ENCODE measurements around the gene CAMK4.
"Not testable (repeated sequence)": the region's sequence is repeated elsewhere in the genome, so short reads cannot be mapped to it uniquely, and the experiment has no call there.

The CAMK4 gene

GRCh38 chr5:111313017-111313724, 89.0 kb downstream of the CAMK4 start:
- no peak for DNase-seq

GRCh38 chr5:111320953-111321352, 96.8 kb downstream of the CAMK4 start:
- no peak for DNase-seq

DNA sequence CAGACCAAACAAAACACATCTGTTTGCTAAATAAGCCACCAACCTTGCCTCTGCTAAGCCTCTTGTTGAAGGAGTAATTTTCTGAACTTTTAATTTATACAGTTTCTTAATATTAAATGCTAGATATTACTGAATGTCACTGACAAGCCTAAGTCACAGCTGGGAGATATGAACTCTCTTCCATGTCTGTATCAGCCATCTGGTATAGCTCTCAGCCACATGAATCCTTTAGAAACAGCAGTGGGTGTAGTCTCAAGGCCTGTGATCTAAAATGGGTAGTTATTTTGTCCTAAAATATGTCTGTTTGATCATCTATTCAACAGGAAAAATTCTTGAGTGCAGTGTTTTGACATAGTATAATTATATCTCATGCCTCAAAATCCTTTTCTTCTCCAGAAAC, 97.2 kb downstream of the CAMK4 start:
- no peak for DNase-seq

DNA sequence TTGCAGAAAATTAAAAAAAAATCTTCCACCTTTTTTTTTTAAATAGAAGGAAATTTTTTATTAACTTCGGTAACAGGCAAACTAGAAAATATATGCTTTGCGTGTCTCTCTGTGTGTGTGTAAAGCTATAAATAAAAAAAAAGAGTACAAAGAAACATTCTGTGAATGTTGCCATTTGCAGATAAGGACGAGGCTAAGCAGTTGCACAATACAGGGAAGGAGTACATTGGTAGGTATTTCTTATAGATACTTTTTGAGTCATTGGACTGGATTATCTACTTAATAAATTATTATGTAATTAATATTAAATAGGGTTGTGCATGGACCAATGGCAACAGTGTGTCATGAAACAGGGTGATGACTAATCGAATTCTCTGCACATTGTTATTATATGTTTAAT, 102.4 kb downstream of the CAMK4 start:
- DNase-seq: no peak

DNA sequence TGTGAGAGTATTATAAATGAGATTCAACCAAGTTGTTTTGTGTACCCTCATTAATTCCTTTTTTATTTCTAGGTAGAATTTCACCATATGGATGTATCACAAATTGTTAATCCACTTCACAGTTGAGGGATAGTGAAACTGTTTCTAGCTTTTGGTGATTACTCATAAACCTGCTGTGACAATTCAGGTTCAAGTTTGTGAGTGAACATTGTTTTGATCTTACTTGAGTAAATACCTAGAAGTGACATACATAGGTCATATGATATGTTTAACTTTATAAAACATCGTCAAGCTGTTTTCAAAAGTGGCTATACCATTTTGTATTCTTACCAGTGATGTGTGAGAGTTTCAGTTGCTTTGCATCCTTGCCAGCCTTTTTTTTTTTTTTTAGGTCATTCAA, 112.9 kb downstream of the CAMK4 start:
- no peak for DNase-seq

- DNase-seq: no peak
Observed at GRCh38 chr5:111337688-111338087, 113.5 kb downstream of the CAMK4 start.

DNA sequence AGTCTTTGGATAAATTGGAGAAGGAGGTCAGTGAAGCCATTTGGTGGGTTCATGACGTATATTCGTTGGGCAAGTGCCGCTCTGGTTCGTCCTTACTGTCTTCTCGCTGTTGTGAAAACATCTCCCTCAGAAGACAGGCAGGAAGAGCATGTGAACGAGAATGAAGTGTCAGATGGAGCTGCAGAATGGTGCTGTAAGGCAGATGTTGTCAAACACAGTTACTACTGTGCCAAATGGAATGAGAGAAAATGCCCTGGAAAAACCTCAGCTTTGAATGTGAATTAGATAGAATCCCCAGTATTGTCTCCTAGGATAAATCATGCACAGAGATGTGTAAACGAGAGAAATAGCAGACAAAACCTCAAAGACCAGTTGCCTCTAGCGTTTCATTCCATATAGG, 121.5 kb downstream of the CAMK4 start:
- DNase-seq: no peak

DNA sequence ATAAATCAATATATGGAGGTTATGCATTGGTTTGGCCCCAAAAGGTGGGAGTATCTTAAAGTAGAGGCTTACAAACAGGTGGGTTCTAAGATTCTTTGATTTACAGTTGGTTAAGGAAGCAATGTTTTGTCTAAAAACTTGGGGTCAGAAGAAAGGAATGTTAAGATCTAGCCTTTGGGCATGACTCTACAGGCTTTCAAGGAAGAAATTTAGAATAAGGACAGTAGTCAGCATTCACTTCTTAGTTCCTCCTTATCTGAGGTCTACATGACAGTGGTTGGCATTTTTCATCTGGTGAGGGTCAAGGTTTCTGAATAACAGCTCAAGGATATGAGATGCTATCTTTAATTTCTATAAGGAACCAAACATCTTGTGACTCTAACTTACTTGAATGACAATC, 122.8 kb downstream of the CAMK4 start:
- no peak for DNase-seq

DNA sequence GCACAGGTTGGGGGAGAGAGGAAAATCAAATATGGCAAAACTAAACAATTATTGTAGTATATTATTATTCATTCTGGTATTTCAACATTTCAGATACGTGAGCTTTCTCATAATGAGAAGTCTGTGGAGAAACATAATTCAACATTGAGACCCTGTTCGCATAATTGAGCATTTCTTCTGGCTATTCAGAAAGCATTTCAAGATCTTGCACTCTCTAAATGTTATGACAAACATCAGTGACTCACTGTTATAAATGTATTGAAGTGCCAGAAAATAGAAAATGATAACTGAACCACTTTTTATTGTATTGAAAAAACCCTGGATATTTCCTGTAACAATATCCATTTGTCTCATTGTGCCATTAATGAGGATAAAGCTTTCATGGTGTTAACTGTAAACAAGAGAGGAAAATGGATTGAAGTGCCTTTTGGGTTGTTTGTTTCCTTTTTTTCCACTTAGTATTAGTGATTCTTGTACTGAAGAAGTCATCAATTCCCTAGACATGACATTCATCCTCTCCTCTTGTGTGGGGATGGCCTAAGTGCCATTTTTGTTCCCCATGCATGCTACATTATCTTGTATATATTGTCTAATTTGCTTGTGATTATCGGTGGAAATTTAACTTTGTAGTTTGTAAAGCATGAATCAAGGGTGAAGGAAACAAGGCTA, 124.6 kb downstream of the CAMK4 start:
- no peak for DNase-seq

DNA sequence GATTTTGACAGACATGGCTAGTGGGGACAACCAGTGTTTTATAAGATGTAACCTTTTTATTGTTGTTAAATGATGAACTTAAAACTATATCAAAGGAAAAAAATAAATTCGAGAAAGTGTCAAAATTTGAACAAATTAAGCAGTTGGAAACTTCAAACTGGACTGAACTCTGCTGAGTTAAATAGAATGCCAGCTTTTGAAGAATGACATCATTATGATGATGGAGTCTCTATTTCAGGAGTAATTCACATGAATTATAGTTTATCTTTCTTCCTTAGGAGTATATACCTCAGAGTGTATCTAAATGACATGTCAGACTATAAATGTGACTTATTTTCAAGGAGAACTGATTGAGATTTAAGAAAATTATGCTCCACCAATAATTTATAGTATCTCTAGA, 125.2 kb downstream of the CAMK4 start:
- DNase-seq: no peak

- DNase-seq: no peak
Observed at GRCh38 chr5:111353035-111353434, 128.9 kb downstream of the CAMK4 start.

DNA sequence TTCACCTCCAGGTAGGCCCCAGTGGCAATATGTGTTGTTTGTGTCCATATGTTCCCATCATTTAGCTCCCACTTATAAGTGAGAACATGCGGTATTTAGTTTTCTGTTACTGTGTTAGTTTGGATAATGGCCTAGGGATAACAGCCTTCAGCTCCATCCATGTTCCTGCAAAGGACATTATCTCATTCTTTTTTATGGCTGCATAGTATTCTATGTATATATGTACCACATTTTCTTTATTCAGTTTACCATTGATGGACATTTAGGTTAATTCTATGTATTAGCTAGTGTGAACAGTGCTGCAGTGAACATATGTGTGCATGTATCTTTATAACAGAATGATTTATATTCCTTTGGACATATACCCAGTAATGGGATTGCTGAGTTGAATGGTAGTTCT, 134.5 kb downstream of the CAMK4 start:
- not testable (repeated sequence) for DNase-seq

DNA sequence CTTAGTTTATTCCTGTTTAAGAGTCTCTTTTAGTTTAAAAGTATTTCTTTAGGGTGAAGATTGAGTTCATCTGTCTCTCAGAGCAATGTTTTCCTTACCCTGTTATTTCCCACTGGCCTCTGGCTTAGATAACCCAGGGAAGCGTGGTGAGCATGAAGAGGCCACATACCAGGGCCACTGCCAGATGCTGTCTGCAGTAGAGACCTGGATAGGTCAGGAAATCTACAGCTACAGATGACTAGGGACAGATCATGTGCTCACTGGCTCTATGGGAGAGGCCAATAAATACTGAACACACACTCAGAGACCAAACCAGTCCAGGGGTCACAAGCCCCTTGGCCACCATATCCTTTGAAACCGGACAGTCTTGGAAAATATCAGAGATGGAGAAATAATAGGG, 136.0 kb downstream of the CAMK4 start:
- DNase-seq: no peak

- no peak for DNase-seq
Observed at GRCh38 chr5:111364992-111365391, 140.8 kb downstream of the CAMK4 start.

- DNase-seq: no peak
Observed at GRCh38 chr5:111366388-111366787, 142.2 kb downstream of the CAMK4 start.

DNA sequence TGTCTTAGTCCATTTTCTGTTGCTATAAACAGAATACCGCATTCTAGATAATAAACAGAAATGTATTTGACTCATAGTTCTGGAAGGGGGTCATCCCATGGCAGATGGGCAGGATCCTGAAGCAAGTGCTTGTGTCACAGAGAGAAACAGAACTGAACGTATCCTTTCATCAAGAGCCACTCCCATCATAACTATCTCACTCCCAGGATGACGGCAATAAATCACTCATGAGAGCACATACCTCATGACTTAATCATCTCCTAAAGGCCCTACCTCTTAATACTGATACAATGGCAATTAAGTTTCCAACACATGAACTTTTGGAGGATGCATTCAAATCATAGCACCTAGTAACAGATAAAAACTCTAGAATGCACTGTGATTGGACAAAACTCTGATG, 142.9 kb downstream of the CAMK4 start:
- no peak for DNase-seq

- no peak for DNase-seq
Observed at GRCh38 chr5:111372799-111373198, 148.6 kb downstream of the CAMK4 start.

- DNase-seq: no peak
Observed at GRCh38 chr5:111374380-111374779, 150.2 kb downstream of the CAMK4 start.

GRCh38 chr5:111375645-111376044, 151.5 kb downstream of the CAMK4 start:
- no peak for DNase-seq

GRCh38 chr5:111377306-111377705, 153.1 kb downstream of the CAMK4 start:
- DNase-seq: no peak

DNA sequence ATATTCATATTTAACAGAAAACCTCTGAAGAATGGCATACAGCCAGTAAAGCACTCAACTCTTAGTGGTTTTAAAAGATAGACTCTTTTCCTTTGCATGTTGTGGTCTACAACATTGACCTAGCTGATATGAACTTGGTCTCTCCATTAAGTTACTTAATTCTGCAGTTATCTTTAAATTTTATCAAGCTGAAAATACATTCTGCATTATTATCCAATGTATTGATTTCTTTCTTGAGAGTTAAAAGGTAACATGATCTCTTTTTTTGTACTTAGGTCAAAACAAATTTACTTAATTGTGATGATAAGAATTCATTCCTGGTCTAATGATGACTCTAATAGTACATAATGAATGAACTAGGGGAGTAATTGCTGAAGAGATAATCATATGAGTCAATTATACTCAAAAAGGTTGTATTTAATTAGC, 155.2 kb downstream of the CAMK4 start:
- DNase-seq: no peak

DNA sequence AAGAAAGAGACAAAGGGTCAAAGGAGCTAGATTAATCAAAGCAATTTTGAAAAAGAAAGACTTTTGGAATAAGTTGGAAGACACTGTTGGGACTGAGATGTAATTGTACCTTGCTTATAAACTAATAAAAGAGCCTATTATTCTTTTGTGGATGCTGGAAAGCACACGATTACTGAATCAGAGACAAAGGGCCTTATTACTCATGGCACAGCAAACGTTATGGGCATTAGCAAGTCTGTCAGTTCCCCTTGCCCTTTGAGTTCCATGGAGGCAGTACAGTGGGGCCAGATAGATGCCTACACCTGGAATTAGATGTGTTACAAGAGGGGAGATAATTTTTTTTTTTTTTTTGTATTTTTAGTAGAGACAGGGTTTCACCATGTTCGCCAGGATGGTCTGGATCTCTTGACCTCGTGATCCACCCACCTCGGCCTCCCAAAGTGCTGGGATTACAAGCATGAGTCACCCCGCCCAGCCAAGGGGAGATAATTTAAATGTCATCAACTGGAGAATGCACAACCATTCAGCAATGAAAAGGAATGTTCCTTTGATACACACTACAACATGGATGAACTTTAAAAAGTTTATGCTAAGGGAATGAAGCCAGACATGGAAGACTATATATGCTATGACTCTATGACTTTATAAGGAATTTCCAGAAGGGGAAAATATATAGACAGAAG, 159.2 kb downstream of the CAMK4 start:
- no peak for DNase-seq

DNA sequence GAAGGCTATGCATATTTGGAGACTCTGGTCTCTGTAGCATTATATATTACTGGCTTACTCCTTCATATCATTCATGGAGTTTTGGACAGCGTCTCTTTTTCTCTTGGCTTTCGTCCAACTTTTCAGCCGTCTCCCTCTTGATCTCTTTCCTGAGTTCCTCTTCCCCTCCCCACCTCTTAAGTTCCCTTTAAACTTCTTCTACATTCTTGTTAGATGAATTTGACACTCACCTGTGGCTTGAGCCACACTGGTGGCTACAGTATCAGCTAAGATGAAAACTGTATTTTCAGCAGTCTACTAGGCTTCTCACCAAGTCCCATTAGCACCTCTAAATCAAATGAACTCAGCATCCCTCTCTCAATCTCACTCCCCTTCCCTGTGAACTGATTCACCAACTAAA, 160.0 kb downstream of the CAMK4 start:
- no peak for DNase-seq

- no peak for DNase-seq
Observed at GRCh38 chr5:111385051-111385450, 160.9 kb downstream of the CAMK4 start.
